CD4-positive, alpha-beta memory T cell (primary cell): Measurements from ENCODE around the gene B4GALT2. TPM values are rescaled to one million over a fixed set of nuclear protein-coding genes. Genes with fewer than 3 reads are reported as not detected.

Source experiments
- CTCF ChIA-PET: fragments of 350-600 bp; sonication (Branson Sonifier 250); formaldehyde crosslinking; loops from one replicate; lab custom pipeline; 2021; ENCODE audit warnings: inconsistent platforms; ENCODE audit not compliant: partially characterized antibody; lab: Charles Lee
- POLR2A ChIA-PET: fragments of 350-600 bp; sonication (Branson Sonifier 250); formaldehyde crosslinking; loops from one replicate; lab custom pipeline; 2021; ENCODE audit not compliant: partially characterized antibody; lab: Charles Lee
- DNase-seq, 5 donors: peaks; one replicate each; pipeline versions ENCODE4 v3.0.0 to v3.0.0-alpha.2; 2020 to 2022; ENCODE audit warnings: mixed read lengths in 1 of 5
- H3K27ac ChIP-seq: one replicate; pipeline ENCODE4 v1.7.0; 2013; ENCODE audit warnings: low read depth, low read length
- H3K27me3 ChIP-seq: 2 replicates; pipeline ENCODE4 v1.7.0; 2013; ENCODE audit warnings: mild to moderate bottlenecking, low read length, moderate library complexity; ENCODE audit not compliant: insufficient read depth
- H3K36me3 ChIP-seq: 2 replicates; pipeline ENCODE4 v1.7.0; 2013; ENCODE audit warnings: mild to moderate bottlenecking, low read length, moderate library complexity; ENCODE audit not compliant: insufficient read depth
- H3K4me1 ChIP-seq: 2 replicates; pipeline ENCODE4 v1.7.0; 2013; ENCODE audit warnings: mild to moderate bottlenecking, low read length, moderate library complexity; ENCODE audit not compliant: insufficient read depth
- H3K4me3 ChIP-seq, 2 donors: one replicate each; pipeline ENCODE4 v1.7.0; 2013; ENCODE audit warnings: low read length in 2 of 2, mild to moderate bottlenecking in 1 of 2
- H3K9me3 ChIP-seq, 2 donors: one replicate each; pipeline ENCODE4 v1.7.0; 2013; ENCODE audit warnings: low read length in 2 of 2, control low read depth in 1 of 2; ENCODE audit not compliant: control insufficient read depth in 1 of 2
- H3K27ac Mint-ChIP-seq, 7 donors: one replicate each; pipeline ENCODE4 v1.8.0; 2020 to 2021; ENCODE audit warnings: mixed read lengths in 7 of 7, mild to moderate bottlenecking in 6 of 7, inconsistent platforms in 3 of 7, moderate library complexity in 3 of 7
- H3K27me3 Mint-ChIP-seq, 2 donors: one replicate each; pipeline ENCODE4 v1.8.0; 2020 to 2021; ENCODE audit warnings: mixed read lengths in 2 of 2
- H3K36me3 Mint-ChIP-seq, 2 donors: one replicate each; pipeline ENCODE4 v1.8.0; 2020 to 2021; ENCODE audit warnings: mixed read lengths in 2 of 2, inconsistent platforms in 1 of 2, mild to moderate bottlenecking in 1 of 2
- H3K4me1 Mint-ChIP-seq, 4 donors: one replicate each; pipeline ENCODE4 v1.8.0; 2020 to 2021; ENCODE audit warnings: mixed read lengths in 4 of 4, mild to moderate bottlenecking in 1 of 4
- H3K4me3 Mint-ChIP-seq, 8 donors: one replicate each; pipeline ENCODE4 v1.8.0; 2020 to 2021; ENCODE audit warnings: mixed read lengths in 8 of 8, mild to moderate bottlenecking in 7 of 8, moderate library complexity in 6 of 8, inconsistent platforms in 3 of 8
- H3K9me3 Mint-ChIP-seq, 8 donors: one replicate each; pipeline ENCODE4 v1.8.0; 2020 to 2021; ENCODE audit warnings: mixed read lengths in 8 of 8, mild to moderate bottlenecking in 5 of 8, inconsistent platforms in 3 of 8, moderate library complexity in 1 of 8
- intact Hi-C: fragments of 100-400 bp; cut with micrococcal nuclease; formaldehyde crosslinking; loops from one replicate; pipeline ENCODE4 v1.15.1; 2023
- polyA plus RNA-seq, 2 donors: library from polyadenylated mRNA; unstranded; fragments of 300-500 nt; fragmentation: Illumina TruSeq; gene quantifications; one replicate each; pipeline ENCODE4 v1.2.3, GENCODE V29; 2021
- total RNA-seq, 2 experiments: library from RNA; stranded (reverse); gene quantifications; one replicate each; pipeline ENCODE4 v1.2.3, GENCODE V29; 2021

B4GALT2 gene
- total and polyA plus RNA-seq, 4 experiments from 2014 or later = 0.26 to 2.1 (median 1.0) TPM

GRCh38 chr1:43937179-43937865 is 41.7 kb upstream of the B4GALT2 start:
- POLR2A ChIA-PET = no interaction called here
- no peak for DNase-seq
- H3K27me3 Mint-ChIP-seq = peaks cover 16 to 21% of the 10 kb centered on the region in 2 donors
- no peak overlapping the region for H3K27ac Mint-ChIP-seq
- H3K4me3 Mint-ChIP-seq = no peak overlapping the region
- intact Hi-C loops = no loop called here
- H3K4me1 Mint-ChIP-seq = peaks cover 4 to 30% (median 8%) of the 10 kb centered on the region in 4 donors
- peaks cover 2 to 9% of the 10 kb centered on the region in 2 donors for H3K36me3 Mint-ChIP-seq
- Histone ChIP-seq H3K4me1 (peaks cover 8% of the 10 kb centered on the region), H3K4me3 (no peak overlapping the region), H3K27me3 (peaks cover 23% of the 10 kb centered on the region), H3K36me3 (no peaks in the 10 kb centered on the region), H3K27ac (no peak overlapping the region), H3K9me3 (no peaks in the 10 kb centered on the region)
- H3K9me3 Mint-ChIP-seq = no peaks in the 10 kb centered on the region
- CTCF ChIA-PET = interaction anchor here (1.0 to 1.6 kb wide), 2 partner anchors 11 to 99 kb away, joined by 3 read pairs; no protein-coding TSS in a partner anchor

GRCh38 chr1:43938383-43938782 is 40.6 kb upstream of the B4GALT2 start:
- peaks cover 4 to 34% (median 10%) of the 10 kb centered on the region in 4 donors for H3K4me1 Mint-ChIP-seq
- H3K27me3 ChIP-seq = peaks cover 19% of the 10 kb centered on the region
- H3K27me3 Mint-ChIP-seq = peaks cover 11 to 12% of the 10 kb centered on the region in 2 donors
- intact Hi-C loops = no loop called here
- POLR2A ChIA-PET = no interaction called here
- peaks cover 2 to 5% of the 10 kb centered on the region in 2 donors for H3K36me3 Mint-ChIP-seq
- DNase-seq = no peak
- H3K27ac Mint-ChIP-seq = no peak overlapping the region
- H3K4me1 ChIP-seq = peaks cover 7% of the 10 kb centered on the region
- no peaks in the 10 kb centered on the region for H3K9me3 Mint-ChIP-seq
- peak overlapping the region in 1 of 8 donors; percentile 54 for H3K4me3 Mint-ChIP-seq
- CTCF ChIA-PET = interaction anchor here (1.6 kb wide), 1 partner anchor 98 kb away, joined by 3 read pairs; no protein-coding TSS in a partner anchor
- no peaks in the 10 kb centered on the region for H3K36me3 ChIP-seq
- H3K4me3 ChIP-seq = no peak overlapping the region
- H3K27ac ChIP-seq = no peak overlapping the region
- H3K9me3 ChIP-seq = no peaks in the 10 kb centered on the region

DNA sequence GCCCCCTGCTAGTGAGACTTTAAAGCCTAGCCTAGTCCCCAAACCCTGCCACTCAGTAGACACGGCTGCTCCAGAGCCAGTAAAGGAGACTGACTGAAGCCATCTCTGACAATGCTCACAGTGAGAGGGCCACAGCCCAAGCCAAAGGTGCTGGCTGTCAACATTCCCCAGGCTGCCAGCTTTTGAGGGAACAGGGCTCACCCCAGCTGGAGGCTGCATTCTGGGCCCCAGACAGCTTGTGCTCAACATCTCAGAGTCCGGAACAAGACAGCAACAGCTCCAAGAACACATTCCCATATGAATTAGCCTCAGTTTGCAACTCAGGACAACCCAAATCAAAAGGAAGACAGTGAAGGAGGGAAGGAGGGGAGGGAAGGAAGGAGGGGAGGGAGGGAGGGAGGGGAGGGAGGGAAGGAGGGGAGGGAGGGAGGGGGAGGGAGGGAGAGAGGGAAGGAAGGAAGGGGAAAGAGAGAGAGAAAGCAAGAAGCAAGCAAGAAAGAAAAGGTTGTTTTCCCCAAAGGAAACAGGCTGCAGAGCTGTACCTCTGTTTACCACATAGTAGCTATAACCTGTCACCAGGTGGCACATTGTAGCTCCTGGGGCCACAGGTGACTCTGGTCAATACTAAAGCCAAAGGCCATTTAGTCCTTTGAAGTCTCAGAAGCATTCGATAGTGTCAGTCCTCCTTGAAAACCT is 40.0 kb upstream of the B4GALT2 start:
- peaks cover 15% of the 10 kb centered on the region for H3K27me3 ChIP-seq
- Mint-ChIP-seq H3K27ac (no peak overlapping the region), H3K27me3 (peaks cover 8 to 11% of the 10 kb centered on the region in 2 donors), H3K4me1 (peaks cover 4 to 30% (median 8%) of the 10 kb centered on the region in 4 donors), H3K4me3 (no peak overlapping the region), H3K36me3 (peaks cover 2 to 5% of the 10 kb centered on the region in 2 donors), H3K9me3 (no peaks in the 10 kb centered on the region)
- intact Hi-C loops = no loop called here
- no peaks in the 10 kb centered on the region for H3K36me3 ChIP-seq
- no peak for DNase-seq
- no peak overlapping the region for H3K27ac ChIP-seq
- ChIA-PET CTCF (interaction anchor here (1.0 to 1.6 kb wide), 2 partner anchors 97 to 409 kb away, joined by 3 read pairs; no protein-coding TSS in a partner anchor), POLR2A (no interaction called here)
- no peaks in the 10 kb centered on the region for H3K4me1 ChIP-seq
- H3K9me3 ChIP-seq = no peaks in the 10 kb centered on the region
- H3K4me3 ChIP-seq = no peak overlapping the region

- no peaks in the 10 kb centered on the region for H3K36me3 ChIP-seq
- peaks cover 2 to 7% of the 10 kb centered on the region in 2 donors for H3K36me3 Mint-ChIP-seq
- H3K27ac ChIP-seq = no peak overlapping the region
- intact Hi-C loops = no loop called here
- H3K27me3 ChIP-seq = no peaks in the 10 kb centered on the region
- peaks cover 17% of the 10 kb centered on the region for H3K4me1 ChIP-seq
- H3K9me3 Mint-ChIP-seq = no peaks in the 10 kb centered on the region
- H3K27ac Mint-ChIP-seq = peak overlapping the region in 1 of 7 donors; percentile 9
- POLR2A ChIA-PET = interaction anchor here (1.2 kb wide), 1 partner anchor 8 kb away, joined by 4 read pairs; the partner anchor contains the start of gene ARTN
- no peak for DNase-seq
- H3K4me3 ChIP-seq = no peak overlapping the region
- H3K9me3 ChIP-seq = no peaks in the 10 kb centered on the region
- CTCF ChIA-PET = interaction anchor here (1.1 to 7.5 kb wide), 2 partner anchors 8 to 29 kb away, joined by 3 to 83 read pairs; partner anchors contain the start of gene ARTN
- no peaks in the 10 kb centered on the region for H3K27me3 Mint-ChIP-seq
- H3K4me1 Mint-ChIP-seq = peaks cover 15 to 40% (median 24%) of the 10 kb centered on the region in 4 donors
- no peak overlapping the region for H3K4me3 Mint-ChIP-seq
Observed at GRCh38 chr1:43942411-43942810, 36.6 kb upstream of the B4GALT2 start.

- H3K9me3 Mint-ChIP-seq = no peaks in the 10 kb centered on the region
- Histone ChIP-seq H3K27me3 (no peaks in the 10 kb centered on the region), H3K4me1 (peaks cover 29% of the 10 kb centered on the region), H3K36me3 (no peaks in the 10 kb centered on the region), H3K4me3 (no peak overlapping the region), H3K9me3 (no peaks in the 10 kb centered on the region), H3K27ac (no peak overlapping the region)
- H3K36me3 Mint-ChIP-seq = peaks cover under 1 to 6% of the 10 kb centered on the region in 2 donors
- ChIA-PET CTCF (interaction anchor here (1.1 to 7.5 kb wide), 5 partner anchors 11 to 90 kb away, joined by 3 to 83 read pairs (median 5); partner anchors contain the start of genes ARTN and CCDC24), POLR2A (no interaction called here)
- intact Hi-C loops = loop anchor here (5.0 kb wide), 2 partner anchors 293 to 418 kb away; partner anchors contain the start of gene KDM4A
- DNase-seq = no peak
- H3K27ac Mint-ChIP-seq = peak overlapping the region in 5 of 7 donors; percentile 54 to 90 (median 74)
- peaks cover 21 to 55% (median 35%) of the 10 kb centered on the region in 4 donors for H3K4me1 Mint-ChIP-seq
- no peaks in the 10 kb centered on the region for H3K27me3 Mint-ChIP-seq
- H3K4me3 Mint-ChIP-seq = peak overlapping the region in 6 of 8 donors; percentile 22 to 68 (median 29)
Observed at GRCh38 chr1:43944860-43945259, 34.1 kb upstream of the B4GALT2 start.

GRCh38 chr1:43945674-43946235 is 33.3 kb upstream of the B4GALT2 start:
- H3K27ac Mint-ChIP-seq = peak overlapping the region; percentile 88 to 97 (median 95)
- peak overlapping the region; percentile 91 to 95 (median 93) for H3K4me3 Mint-ChIP-seq
- H3K4me1 Mint-ChIP-seq = peaks cover 26 to 64% (median 40%) of the 10 kb centered on the region in 4 donors
- DNase-seq = no peak
- CTCF ChIA-PET = interaction anchor here (0.7 to 7.5 kb wide), 12 partner anchors 12 to 183 kb away, joined by 3 to 83 read pairs (median 4); partner anchors contain the start of genes ARTN, ATP6V0B and CCDC24
- POLR2A ChIA-PET = interaction anchor here (0.9 to 4.1 kb wide), 6 partner anchors 11 to 239 kb away, joined by 3 to 44 read pairs (median 6); partner anchors contain the start of genes ATP6V0B, CCDC24, DPH2 and ST3GAL3
- intact Hi-C loops = loop anchor here (1.0 to 5.0 kb wide), 9 partner anchors 24 to 418 kb away; partner anchors contain the start of genes ATP6V0B, CCDC24, DMAP1 and KDM4A
- peak overlapping the region; percentile 93 for H3K27ac ChIP-seq
- peaks cover 9 to 10% of the 10 kb centered on the region in 2 donors for H3K36me3 Mint-ChIP-seq
- H3K27me3 ChIP-seq = no peaks in the 10 kb centered on the region
- H3K4me3 ChIP-seq = peak overlapping the region; percentile 87 to 93
- H3K4me1 ChIP-seq = peaks cover 29% of the 10 kb centered on the region
- H3K27me3 Mint-ChIP-seq = no peaks in the 10 kb centered on the region
- no peaks in the 10 kb centered on the region for H3K9me3 ChIP-seq
- no peaks in the 10 kb centered on the region for H3K36me3 ChIP-seq
- no peaks in the 10 kb centered on the region for H3K9me3 Mint-ChIP-seq
